ENCODE results near the gene CCT5.
"Not testable (repeated sequence)": the region's sequence is repeated elsewhere in the genome, so short reads cannot be mapped to it uniquely, and the experiment has no call there.

CCT5 gene

DNA sequence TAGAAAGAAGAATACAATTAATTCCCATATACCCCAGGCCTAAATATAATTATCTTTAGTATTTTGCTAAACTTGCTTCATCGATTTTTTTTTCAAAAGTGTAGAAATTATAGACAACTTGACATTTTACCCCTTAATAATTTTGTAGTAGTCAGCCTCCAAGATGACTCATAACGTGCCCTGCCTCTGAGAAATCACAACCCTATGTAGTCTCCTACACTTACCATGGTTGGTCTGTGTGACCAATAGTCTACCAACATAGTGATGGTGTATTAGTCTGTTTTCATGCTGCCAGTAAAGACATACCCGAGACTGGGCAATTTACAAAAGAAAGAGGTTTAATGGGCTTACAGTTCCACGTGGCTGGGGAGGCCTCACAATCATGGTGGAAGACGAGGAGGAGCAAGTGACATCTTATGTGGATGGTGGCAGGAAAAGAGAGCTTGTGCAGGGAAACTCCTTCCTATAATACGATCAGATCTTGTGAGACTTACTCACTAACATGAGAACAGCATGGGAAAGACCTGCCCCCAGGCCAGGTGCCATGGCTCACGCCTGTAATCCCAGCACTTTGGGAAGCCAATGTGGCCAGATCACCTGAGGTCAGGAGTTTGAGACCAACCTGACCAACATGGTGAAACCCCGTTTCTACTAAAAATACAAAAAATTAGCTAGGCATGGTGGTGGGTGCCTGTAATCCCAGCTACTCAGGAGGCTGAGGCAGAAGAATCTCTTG lies 60.9 kb downstream of the CCT5 start:
- DNase-seq; in situ Hi-C loops (cut with HindIII; ENCODE audit: low pct_ligation_motif_present, low pct_unique_long_range_greater_than_20kb, low sequenced_read_pairs): not testable (repeated sequence)

DNA sequence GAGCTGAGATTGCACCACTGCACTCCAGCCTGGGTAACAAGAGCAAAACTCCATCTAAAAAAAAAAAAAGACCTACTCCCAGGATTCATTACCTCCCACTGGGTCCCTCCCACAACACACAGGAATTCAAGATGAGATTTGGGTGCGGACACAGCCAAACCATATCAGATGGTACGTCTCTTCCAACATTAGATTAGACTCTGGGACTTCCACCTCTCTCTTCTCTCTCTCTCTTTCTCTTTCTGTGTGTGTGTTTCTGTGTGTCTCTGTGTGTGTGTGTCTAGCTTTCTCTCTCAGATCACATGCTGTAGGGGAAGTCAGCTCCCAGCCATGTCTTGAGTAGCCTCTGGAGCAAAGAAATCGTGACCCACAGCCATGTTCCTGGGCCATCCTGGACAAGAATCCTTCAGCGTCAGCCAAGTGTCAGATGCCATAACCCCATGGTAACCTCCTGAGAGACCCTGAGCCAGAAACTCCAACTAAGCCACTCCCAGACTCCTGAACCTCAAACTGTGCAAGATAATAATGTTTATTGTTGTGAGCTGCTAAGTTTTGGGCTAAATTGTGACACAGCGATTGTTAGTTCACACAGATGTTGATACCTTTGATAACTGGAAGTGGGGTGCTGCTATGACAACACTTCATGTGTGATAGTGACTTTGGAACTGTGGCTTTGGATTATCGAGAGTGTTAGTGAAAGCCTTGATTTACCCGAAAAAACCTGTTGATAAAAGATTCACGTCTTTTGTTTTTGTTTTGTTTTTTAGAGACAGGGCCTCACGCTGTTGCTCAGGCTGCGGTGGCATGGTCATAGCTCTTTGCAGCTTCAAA lies 61.7 kb downstream of the CCT5 start:
- no peak for DNase-seq
- in situ Hi-C loops (cut with HindIII; ENCODE audit: low pct_ligation_motif_present, low pct_unique_long_range_greater_than_20kb, low sequenced_read_pairs), result no loop called here

DNA sequence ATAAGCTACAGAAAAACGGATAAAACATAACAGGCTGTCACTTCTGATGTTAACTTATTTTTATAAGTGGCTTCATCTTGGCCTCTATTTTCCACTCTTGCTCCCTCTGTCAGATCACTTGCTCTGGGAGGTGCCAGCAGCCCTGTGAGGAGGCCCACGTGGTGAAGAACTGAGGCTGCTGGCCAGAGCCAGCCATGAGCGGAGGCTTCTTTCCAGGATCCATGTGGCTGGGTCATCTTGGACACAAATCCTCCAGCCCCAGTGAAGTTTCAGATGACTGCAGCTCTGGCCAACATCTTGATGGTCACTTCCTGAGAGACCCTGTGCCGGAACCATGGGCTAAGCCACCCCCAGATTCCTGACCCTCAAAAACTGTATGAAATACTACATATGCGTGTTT lies 65.1 kb downstream of the CCT5 start:
- in situ Hi-C loops (cut with HindIII; ENCODE audit: low pct_ligation_motif_present, low pct_unique_long_range_greater_than_20kb, low sequenced_read_pairs), result no loop called here

More for the DNA sequence above, 65.1 kb downstream of the CCT5 start:
- DNase-seq, result no peak
